DMS53 (cell line): ENCODE data around the gene F12.
"Not testable (repeated sequence)": the region's sequence is repeated elsewhere in the genome, so short reads cannot be mapped to it uniquely, and the experiment has no call there.

ENCODE experiments used
- DNase-seq: peaks from one replicate; lab custom pipeline; 2025; lab: John Stamatoyannopoulos, UW

F12 gene

DNA sequence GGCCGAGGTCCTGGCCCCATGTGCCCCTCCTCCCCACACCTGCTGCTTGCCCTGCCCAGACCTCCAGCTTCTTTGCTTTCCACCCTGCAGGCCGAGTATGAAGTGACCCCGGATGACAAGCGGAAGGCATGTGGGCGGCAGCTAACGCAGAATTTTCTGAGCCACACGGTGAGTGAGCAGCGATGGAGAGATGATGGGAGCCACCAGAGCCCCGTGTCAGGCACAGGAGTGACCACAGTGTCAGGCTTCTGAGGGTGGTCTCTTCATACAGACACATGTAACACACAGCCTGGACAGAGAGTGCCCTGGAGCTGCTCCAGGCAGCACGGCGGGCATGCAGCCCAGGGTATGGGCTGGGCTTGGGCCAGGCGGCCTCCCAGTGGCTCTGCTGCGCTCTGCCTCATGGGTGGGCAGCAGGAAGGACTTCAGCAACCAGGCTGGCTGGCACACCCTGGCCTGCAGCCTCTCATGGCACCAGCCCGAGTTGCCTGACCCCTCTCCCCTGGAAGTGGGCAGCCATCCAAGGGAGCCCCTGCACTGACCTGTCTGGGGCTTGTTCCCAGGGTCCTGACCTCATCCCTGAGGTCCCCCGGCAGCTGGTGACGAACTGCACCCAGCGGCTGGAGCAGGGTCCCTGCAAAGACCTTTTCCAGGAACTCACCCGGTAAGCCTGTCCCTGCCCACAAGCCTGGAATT lies 22.9 kb upstream of the F12 start:
- DNase-seq, result no peak

DNA sequence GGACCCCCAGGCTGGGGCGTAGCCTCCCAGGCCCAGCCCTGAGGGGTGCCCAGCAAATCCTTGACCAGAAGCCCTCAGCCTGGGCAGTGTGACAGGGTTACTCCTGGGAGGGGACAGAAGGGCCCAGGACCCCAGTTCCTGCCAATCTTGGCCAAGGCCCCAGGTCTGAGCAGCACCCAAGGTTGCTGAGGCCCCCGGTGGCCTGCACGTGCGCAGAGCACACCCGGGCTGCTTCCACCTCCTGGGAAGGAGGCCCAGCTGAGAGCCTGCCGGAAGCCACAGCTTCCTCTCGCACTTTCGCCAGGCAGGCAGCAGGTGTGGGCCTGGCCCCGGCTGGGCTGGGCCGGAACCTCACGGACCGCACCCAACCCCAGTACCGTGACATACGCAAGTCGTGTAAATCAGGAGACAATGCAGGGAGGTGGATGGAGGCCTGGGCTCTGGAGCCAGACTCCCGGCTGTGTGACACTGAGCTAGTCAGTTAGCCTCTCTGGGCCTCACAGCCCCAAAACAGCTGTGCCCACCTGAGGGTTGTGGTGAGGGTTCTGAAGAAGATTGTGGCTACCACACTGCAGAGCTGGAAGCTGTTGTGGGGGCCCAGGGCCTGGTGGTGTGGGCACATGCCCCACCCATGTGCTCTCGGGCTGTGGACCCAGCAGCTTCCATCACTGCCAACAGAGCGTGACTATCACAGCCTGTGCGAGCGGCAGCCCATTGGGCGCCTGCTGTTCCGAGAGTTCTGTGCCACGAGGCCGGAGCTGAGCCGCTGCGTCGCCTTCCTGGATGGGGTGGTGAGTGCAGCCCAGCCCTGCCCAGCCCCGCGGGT lies 22.2 kb upstream of the F12 start:
- DNase-seq, result no peak

DNA sequence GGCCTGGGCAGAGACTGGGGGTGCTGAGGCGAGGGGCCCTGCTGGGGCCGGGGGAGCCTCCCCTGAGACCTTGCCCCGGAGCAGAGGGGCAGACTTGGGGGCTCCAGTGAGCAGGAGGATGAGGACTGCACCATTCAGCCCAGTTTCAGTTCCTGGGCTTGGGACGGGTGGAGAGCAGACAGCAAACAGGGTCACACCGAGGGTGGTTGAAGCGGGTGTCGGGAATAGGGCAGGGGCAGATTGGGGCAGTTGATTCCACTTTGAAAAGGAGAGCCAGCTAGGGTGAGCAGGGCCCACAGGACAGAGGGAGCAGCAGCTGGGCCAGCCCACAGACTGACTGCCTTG lies 21.6 kb upstream of the F12 start:
- no peak for DNase-seq

DNA sequence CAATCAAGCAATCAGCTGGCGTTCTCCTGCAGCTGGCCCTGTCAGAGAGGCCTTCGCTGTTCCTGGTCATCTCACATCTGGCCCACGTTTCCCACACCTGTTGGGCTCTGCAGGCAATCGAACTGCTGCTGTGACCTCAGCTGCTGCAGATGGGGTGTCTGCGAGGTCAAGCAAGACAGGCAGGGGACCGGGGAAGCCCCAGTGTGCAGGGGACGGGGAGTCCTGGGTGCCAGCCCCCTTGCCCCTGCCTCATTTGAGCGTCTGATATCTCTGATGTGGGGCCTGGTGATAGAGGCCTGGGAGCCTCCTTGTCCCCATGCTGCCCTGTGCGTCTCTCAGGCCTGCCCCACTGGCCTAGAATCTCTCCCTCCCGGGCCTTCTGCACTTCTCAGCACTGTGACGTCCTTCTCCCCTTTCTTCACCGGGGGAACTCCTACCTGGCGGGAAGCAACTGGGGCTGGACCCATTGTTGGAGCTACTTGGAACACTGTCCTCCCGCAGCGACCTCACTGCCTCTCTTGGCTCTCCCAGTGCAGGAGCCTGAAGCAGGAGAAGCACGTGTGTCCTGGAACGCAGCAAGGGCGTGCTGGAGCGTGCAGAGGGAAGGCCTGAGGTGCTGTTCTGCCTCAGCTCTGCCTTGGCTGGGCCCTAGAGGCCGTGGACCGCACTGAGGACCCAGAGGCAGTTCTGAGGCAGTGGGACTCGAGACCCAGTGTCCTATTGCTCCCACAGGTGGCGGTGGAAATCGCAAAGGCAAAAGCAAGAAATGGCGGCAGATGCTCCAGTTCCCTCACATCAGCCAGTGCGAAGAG lies 21.0 kb upstream of the F12 start:
- DNase-seq, result no peak

DNA sequence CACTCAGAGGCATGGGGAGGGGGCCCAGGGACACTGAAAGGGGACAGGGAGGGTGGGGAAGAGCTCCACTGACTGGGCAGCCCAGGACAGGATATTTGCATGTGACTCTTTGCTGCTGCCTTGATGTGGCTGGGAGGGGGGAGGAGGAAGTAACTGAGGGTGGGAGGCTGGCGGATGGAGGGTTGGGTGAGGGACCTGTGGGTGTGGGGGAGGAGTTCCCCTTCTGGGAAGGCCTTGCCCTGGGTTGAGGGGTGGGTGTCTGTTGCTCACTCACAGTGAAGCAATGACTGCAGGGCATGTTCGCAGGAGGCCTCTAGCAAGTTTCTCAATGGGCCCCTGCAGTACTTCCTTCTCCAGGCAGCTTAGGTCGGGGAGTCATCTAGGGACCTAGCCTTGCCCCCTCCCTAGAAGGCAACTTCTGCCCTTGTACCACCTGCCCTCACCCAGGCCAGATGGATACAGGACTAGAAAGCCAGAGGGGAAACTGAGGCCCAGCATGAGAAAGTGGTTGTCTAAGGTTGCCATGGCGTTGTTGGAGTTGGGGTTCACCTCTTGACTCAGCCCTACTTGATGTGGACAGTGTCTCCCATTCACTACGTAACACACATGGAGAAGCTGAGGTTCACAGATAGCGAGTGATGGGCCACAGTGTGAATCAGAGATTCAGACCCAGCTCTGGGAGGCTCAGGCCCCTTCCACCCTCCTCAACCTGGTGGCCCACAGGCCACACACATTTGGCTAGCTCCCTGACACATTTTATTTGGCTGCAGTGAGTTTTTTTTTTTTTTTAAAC lies 20.1 kb upstream of the F12 start:
- DNase-seq, result no peak

DNA sequence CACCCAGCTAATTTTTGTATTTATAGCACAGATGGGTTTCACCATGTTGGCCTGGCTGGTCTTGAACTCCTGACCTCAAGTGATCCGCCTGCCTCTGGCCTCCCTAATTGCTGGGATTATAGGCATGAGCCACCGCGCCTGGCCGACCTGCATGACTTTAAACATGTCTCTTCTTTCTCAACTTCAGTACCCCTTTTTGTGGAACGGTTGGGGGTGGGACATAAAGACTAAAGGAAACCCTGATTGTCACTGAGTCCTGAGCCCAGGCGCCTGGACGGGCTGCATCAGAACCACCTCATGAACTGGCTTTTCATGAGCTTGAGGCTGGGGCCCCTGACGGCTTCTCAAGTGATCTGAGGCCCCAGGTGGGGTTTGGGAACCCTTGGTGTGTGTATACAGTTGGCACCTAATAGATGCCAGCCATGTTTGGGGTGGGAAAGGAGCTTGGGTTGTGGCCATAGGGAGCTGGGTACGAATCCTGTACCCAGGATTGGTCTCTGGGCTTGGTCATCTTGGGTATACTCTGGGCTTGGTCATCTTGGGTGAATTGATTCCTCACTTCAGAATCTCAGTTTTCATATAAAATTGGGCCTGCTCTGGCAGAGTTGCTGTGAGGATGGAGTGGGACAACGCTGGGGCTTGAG lies 19.3 kb upstream of the F12 start:
- no peak for DNase-seq

DNA sequence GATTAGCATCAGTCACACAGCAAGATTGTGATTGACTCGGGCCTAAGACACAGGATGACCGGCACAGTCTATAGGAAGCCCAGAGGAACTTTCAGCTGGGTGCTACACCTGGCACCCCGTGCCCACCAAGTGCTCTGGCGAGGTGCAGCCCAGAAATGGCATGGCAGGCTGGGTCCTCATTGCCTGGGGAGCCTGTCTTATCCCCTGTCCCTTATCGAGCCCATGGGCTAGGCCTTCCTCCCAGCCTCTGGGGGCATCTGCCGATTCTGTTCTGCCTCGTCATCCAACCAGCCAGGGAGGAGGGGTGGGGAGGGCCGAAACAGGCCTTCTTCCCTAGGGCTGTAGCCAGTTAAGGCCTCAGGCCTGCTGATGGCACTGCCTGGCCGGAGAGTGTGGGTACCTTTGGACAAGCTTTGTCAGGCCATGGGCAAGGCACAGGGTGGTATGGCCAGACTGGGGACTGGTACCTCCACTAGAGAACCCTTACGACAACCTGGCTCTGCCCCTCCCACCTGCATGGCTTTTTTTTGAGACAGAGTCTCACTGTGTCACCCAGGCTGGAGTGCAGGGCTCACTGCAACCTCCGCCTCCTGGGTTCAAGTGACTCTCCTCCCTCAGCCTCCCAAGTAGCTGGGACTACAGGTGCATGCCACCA lies 18.7 kb upstream of the F12 start:
- no peak for DNase-seq

DNA sequence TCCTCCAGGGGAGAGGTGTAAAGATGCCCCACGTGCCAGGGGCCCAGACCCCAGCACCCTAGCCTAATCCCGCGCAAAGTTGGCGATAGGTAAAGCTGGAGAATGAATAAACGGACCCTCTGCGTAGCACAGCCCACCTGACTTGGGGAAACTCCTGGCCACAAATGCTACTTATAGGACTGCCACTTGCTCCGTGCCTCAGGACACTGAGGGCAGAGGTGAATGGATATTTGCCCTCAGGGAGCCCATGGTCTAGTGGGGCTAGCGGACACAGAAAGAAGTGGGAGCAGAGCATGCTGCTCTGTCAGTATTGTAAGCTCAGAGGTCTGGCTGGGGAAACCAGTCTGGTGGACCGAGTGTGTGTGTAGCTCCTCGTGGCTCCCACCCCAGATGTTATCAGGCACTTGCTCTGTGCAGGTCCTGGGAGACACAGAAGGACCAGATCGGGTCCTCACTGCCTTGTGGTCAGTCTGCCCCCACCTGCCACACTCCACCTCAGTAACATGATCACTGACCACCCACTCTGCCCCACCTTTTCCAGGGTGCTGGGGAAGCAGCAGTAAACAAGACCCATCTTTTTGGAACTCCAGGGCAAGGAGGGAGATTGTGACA lies 18.0 kb upstream of the F12 start:
- peak; percentile 65 for DNase-seq

DNA sequence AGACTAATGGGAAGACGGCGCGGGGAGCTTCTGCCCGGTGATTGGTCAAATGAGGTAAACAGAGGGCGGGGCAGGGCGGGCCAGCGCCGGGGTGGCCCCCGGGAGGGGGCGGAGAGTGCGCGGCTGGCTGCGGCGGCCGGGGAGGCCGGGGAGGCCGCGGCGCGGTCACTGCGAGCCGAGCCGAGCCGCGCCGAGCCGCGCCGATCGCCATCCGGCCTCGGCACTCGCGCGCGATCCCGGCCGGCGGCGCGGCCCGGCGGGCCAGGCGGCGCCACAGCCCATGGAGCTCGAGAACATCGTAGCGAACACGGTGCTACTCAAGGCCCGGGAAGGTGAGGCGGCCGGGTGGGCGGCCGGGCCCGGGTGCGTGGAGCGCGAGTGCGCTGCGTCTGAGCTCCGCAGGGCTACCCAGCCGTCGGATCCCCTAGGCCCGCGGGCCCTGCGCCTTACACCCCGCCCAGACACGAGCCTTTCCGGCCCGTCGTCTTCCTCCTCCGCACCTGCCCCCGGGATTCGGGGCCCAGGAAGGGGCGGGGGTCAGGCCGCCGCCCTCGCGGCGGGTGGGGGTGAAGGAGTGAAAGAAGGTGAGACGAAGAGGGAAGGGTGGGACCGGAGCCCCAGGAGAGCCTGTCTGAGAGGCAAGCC lies 17.3 kb upstream of the F12 start, which contains the start of gene GRK6:
Gene GRK6, plus strand, starts transcription at position 111 of the 645 bp plus-strand sequence. Its CDS starts 170 bp downstream, at position 281.
- peak; percentile 82 for DNase-seq

DNA sequence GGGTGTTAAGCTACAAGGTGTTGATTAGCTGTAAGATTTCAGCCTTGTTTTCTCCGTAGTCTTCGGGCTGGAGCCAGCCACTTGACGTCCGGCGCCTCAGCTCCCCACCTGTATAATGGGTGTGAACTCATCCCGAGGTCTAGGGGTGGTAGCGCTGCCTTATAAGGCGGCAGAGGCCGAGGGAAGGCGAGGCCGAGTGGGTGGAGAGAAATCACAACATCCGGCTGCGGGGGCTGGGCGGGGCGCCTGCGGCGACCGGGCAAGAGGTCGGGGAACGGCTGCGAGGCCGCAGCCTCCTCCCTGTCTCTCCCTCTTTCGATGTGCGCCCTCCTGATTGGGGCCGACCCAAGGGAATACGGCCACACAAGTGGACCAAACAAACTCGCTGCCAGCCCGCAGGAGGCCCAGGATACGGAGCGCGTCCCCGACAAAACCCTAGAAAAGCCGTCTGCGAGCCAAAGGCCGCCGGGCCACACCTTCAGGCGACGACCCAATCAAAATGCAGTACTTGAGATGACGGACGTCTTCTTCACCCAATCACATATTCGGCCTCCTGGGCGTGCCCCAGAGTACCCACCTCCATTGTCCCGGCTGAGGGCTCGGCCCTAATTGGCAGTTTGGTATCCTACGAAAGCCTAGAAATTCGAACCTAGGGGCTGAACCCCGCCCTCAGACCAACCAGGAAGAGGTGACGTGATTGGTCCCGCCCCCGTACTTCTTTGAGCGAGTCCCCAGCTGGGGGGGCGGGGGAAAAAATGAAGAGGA lies 16.6 kb upstream of the F12 start:
- peak; percentile 100 for DNase-seq

DNA sequence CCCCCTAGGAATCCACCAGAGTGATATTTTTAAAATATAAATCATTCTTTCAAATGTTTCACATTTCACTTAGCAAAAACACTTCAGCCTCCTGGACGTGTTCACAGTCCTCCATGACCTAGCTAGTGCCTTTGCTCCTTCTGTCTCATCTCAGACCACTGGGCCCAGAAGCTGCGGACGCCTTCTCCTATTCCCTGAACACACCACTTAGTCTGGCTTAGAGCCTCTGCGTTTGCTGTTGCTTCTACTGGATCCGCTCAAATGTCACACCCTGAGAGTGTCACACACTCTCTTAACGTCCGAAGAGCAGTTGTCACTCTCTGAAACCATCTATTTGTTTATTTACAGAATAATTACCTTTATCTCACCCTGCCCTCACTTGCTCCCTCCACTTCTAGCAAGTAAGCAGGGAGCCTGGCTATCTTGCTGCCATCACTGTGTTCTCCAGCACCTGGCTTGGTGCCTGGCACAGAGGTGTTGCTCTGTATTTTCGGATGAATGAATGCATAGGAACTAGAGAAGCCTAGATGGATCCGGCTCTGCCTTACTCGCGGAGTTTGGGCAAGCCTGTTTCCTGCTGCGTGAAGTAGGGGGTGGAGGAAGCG lies 15.9 kb upstream of the F12 start:
- DNase-seq, result no peak

DNA sequence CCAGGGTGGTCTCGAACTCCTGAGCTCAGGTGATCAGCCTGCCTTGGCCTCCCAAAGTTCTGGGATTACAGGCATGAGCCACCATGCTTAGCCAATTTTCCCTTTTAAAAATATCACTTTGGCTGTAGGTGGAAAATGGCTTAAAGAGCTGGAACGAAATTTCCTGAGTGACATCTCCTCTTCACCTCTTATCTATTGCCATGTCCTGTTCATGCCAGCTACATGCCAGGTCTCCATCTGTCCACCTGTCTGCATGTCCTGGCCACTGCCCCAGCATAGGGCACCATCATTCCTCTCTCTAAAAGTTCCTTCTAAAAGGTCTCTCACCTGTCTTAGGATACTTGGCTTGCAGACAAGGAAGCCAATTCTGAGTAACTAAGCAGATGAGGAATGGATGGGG lies 14.3 kb upstream of the F12 start:
- DNase-seq, result no peak

DNA sequence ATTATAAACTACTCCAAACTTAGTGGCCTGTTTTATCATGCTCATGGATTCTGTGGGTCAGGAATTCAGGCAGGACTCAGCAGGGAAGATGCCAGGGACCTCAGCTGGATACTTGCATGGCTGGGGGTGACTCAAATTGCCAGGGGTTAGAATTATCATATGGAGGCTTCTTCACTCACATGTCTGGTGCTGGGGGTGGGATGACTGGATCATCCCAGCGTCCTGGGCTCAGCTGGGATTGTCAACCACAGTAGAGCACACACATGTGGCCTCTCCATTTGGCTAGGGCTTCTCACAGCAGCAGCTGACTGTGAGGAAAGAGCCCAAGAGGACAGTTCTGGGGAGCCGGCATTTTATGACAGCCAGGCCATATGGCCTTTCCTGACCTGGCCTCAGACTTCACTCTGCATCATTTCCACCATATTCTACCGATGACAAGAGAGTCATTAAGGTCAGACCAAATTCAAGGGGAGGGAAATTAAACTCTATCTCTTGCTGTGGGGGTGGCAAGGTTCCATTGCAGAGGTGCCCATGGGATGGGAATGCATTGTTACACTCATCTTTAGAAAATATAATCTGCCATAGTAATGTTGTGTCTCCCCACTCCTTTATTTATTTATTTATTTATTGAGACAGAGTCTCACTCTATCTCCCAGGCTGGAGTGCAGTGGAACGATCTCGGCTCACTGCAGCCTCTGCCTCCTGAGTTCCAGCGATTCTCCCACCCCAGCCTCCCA lies 11.9 kb upstream of the F12 start:
- DNase-seq, result no peak

DNA sequence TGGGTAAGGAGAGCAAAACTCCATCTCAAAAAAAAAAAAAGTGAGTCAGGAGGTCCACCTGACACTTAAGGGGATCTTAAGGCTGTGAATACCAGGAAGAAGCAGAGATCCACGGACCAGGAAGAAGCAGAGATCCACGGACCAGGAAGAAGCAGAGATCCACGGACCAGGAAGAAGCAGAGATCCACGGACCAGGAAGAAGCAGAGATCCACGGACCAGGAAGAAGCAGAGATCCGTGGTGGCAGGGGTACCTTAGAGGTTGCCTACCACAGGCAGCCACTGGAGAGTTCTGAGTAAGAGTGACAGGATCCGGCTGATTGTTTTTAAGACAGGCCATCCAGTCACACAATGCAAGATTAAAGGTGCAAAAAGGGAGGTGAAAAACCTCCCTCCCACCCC lies 11.1 kb upstream of the F12 start:
- DNase-seq, result not testable (repeated sequence)

DNA sequence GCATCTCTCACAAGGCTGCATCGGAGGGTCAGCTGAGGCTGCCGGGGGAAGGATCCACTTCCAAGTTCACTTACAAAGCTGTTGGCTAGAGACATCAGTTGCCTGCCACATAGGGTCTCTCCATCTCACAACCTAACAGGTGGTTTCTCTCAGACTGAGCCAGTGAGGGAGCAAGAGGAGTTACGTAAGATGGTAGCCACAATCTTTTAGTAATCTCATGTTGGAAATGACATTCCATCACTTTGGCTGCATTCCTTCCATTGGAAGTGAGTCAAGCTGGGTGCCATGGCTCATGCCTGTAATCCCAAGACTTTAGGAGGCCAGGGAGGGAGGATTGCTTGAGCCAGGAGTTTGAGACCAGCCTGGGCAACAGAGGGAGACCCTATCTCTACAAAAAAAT lies 9.7 kb upstream of the F12 start:
- DNase-seq, result no peak

DNA sequence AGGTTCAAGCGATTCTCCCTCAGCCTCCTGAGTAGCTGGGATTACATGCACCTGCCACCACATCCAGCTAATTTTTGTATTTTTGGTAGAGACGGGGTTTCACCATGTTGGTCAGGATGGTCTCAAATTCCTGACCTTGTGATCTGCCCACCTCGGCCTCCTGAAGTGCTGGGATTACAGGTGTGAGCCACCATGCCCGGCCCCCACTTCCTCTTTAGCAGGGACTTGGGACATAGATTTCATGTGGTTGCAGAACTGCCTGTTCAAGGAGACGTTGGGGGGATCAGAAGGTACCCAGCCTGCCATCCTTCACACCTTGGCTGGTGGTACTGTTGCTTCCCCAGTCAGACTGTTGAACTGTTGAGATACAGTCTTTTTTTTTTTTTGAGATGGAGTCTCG lies 7.7 kb upstream of the F12 start:
- not testable (repeated sequence) for DNase-seq

DNA sequence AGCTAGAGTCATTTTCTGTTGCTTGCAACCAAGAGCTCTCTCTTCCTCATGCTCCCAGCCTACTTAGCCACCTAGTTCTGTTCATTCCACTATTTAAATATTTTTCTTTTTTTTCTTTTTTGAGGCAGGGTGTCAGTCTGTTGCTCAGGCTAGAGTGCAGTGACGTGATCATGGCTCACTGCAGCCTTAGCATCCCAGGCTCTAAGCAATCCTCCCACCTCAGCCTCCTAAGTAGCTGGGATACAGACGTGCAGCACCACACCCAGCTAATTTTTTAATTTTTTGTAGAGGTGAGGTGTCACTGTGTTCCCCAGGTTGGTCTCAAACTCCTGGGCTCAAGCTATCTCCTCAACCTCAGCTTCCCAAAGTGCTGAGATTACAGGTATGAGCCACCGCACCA lies 5.1 kb upstream of the F12 start:
- DNase-seq, result no peak

DNA sequence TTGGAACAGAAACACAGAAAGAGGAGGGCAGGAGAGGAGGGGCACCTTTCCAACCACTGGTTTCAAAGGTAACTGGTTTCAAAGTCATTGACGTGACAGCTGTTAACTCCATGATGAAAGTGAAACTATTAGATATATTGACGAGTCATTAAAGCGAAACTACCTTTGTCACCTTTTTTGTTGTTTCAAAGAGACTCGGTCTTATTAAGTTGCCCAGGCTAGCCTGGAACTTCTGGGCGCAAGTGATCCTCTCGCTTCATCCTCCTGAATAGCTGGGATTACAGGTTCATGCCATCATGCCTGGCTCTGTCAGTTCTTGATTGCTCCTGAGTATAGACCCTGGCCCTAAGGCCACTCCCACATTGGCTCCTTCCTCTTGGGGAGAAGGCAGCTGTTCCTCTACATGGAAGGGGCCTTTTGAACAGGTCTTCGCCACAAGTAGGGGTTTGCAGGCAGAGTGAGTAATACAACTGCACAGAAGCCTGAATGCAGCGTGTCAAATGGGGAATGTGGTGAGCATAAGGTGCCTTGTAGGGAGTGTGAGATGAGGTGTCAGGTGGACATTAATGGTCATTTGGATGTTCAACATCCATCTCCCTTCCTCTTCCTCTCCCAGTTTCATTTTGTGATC lies 3.4 kb upstream of the F12 start:
- no peak for DNase-seq
